GM12873 (cell line): ENCODE results near the gene NEK1.

Source experiments
- TF ChIP-seq, protein P1 (sequence below): IDR thresholded peaks from 2 replicates; pipeline ENCODE4 v1.5.1; 2012; ENCODE audit warnings: low read depth, mild to moderate bottlenecking, moderate library complexity, low read length, control low read depth; ENCODE audit not compliant: insufficient read depth; ENCODE audit errors: missing control alignments

Gene NEK1

DNA sequence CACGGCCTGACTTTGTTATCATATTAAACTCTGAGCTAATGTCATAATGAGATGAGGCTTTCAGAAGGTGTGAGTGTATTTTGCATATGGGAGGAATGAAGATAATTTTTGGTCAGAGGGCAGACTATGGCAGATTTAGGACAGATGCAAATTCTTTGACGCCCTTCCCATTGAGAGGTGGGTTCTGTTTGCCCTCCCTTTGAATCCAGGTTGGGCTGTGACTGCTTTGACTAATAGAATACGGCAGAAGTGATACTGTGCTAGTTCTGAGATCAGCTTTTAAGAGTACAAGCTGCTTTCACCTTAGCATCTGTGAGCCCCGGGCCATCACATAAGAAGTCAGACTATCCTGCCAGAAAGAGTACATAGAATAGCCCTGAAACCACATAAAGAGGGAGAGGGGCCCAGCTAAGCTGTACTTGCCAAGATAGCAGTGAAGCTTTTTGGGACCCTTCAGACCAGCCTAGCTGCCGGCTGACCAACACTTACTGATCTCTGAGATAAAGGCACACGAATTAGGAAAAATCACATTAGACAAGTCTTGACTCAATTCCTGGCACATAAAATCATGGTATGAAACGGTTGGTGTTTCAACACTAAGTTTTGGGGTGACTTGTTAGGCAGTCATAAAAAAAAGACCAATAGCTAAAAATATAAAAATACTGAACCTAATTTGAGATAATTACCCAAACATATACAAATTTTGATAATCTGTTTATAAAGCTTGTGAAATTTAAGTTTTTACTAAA, 174.9 kb downstream of the NEK1 start:
- TF ChIP-seq, protein P1, sequence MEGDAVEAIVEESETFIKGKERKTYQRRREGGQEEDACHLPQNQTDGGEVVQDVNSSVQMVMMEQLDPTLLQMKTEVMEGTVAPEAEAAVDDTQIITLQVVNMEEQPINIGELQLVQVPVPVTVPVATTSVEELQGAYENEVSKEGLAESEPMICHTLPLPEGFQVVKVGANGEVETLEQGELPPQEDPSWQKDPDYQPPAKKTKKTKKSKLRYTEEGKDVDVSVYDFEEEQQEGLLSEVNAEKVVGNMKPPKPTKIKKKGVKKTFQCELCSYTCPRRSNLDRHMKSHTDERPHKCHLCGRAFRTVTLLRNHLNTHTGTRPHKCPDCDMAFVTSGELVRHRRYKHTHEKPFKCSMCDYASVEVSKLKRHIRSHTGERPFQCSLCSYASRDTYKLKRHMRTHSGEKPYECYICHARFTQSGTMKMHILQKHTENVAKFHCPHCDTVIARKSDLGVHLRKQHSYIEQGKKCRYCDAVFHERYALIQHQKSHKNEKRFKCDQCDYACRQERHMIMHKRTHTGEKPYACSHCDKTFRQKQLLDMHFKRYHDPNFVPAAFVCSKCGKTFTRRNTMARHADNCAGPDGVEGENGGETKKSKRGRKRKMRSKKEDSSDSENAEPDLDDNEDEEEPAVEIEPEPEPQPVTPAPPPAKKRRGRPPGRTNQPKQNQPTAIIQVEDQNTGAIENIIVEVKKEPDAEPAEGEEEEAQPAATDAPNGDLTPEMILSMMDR, result no peak

DNA sequence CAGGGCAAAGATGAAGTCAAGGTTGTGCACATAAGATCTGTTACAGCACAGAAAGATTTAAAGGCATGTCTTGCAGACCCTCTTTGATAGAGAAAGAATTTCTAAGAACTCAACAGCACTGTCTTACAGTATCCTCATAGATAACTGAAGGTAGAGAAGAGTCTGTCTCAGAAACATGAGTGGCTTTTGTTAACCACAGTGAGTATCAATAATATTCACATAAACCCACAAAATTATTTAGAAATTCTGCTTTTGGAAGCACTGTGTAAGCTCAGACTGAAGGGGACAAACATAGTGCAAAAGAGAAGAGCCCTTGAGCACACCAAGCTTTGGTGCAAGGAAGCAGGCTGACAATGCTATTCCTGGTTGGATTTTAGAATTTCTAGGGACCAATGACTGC, 175.6 kb downstream of the NEK1 start:
- TF ChIP-seq, protein P1, result no peak

DNA sequence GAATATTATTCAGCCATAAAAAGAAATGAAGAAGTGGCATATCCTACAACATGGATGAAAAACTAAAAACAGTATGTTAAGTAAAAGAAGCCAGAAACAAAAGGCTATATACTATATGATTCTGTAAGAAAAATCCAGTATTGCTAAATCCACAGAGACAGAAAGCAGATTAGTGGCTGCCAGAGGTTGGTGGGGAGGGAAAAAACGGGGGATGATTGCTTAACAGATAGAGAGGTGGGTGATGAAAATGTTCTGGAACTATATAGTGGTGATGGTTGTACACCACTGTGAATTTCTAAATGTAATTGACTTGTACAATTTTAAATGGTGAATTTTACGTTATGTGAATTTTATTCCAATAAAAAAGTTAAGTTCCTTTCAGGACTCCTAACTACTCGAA, 184.0 kb downstream of the NEK1 start:
- TF ChIP-seq, protein P1, result no peak

DNA sequence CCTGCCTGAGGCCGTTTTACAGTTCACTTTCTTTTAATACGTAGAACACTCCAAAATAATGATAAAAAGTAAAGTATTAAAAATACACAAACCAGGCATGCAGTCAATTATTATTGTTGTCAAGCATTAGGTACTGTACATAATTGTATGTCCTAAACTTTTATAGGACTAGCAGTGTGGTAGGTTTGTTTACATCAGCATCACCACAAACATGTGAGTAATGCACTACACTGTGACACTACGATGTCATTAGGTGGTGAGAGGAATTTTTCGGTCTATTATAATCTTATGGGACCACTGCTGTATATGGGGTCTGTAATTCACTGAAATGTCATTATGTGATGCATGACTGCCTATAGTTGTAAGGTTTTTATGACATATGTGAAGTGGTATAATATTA, 192.1 kb downstream of the NEK1 start:
- TF ChIP-seq, protein P1, result no peak

DNA sequence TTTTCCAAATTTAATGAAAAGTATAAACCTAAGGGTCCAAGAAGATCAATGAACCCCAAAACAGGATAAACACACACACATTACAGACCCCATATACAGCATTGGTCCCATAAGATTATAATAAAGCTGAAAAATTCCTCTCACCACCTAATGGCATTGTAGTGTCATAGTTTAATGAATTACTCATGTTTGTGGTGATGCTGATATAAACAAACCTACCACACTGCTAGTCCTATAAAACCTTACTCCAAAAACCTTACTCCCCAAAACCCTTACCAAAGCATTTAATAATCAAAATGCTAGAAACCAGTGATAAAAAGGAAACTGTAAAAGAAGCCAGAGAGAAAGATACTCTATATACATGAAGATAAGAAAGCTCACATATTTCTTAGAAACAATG, 193.5 kb downstream of the NEK1 start:
- TF ChIP-seq, protein P1, result no peak

DNA sequence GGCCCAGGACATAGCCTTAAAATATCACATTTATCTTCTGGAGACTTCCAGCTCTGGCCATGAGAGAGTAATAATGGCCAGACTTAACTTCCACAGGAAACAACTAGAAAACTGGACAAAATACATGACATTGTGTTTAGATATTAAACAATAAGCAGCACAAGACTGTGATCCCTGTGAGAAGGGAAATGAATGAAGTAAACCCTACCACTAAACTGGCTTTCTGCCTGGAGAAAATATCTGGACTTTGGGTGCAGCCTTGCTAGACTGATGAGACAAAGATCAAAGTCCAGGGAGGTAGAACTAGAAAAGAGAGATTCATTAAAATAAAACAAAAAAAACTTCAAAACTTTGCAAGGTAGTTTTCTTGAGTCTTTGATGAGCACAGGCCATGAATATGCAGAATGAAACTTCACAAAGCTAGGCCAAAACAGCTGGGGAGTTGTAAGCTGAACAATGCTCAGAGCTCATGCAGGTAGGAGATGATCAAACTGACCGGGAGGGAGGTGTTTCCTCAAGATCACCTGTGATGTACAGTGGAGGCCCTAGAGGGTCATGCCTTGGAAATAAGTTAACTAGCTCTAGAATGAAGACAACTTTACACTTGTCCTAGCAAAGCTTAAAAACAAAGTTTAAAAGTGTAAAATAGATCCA, 194.6 kb downstream of the NEK1 start:
- TF ChIP-seq, protein P1, result no peak

DNA sequence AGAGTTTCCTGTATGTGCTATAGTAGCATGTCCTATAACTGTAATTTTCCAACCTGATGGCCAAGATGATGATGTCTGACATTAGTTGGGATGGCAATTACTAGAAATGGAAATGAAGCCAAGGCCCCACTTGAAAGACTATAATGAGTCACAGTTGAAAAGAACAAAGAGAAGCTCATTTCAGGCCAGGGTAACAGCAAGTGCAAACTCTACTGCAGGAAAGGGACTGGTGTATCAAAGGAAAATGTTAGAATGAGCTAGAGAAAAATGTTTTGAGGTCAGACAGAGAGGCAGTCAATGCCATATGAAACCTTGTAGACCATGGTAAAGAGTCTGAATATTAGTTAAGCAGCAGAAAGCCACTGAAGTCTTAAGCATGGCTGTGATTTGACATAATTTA, 195.4 kb downstream of the NEK1 start:
- TF ChIP-seq, protein P1, result no peak
